ES-I3 (cell line): ENCODE results near the gene RAB30.

Experiments used
- H3K36me3 ChIP-seq: 2 replicates; pipeline ENCODE4 v1.6.1; 2013; ENCODE audit warnings: mild to moderate bottlenecking, low read length, control low read depth, moderate library complexity; ENCODE audit not compliant: insufficient read depth
- H3K4me1 ChIP-seq: 2 replicates; pipeline ENCODE4 v1.6.1; 2013; ENCODE audit warnings: mild to moderate bottlenecking, control low read depth, low read length; ENCODE audit not compliant: insufficient read depth
- H3K9ac ChIP-seq: 2 replicates; pipeline ENCODE4 v1.6.1; 2013; ENCODE audit warnings: low read depth, mild to moderate bottlenecking, low read length, moderate library complexity
- H3K9me3 ChIP-seq: 2 replicates; pipeline ENCODE4 v1.6.1; 2013; ENCODE audit warnings: mild to moderate bottlenecking, low read length, moderate library complexity; ENCODE audit not compliant: control insufficient read depth, insufficient read depth

The RAB30 gene

GRCh38 chr11:83037877-83038276 is 33.8 kb downstream of the RAB30 start:
- Histone ChIP-seq H3K9ac (no peak overlapping the region), H3K9me3 (no peaks in the 10 kb centered on the region), H3K36me3 (no peaks in the 10 kb centered on the region), H3K4me1 (peaks cover 10% of the 10 kb centered on the region)

- Histone ChIP-seq H3K4me1 (peaks cover 10% of the 10 kb centered on the region), H3K9me3 (no peaks in the 10 kb centered on the region), H3K36me3 (no peaks in the 10 kb centered on the region), H3K9ac (no peak overlapping the region)
These were observed 35.0 kb downstream of the RAB30 start for GRCh38 chr11:83036701-83037100.

GRCh38 chr11:83035070-83035854 is 36.4 kb downstream of the RAB30 start:
- no peaks in the 10 kb centered on the region for H3K9me3 ChIP-seq

GRCh38 chr11:83034673-83035014 is 37.1 kb downstream of the RAB30 start:
- H3K9ac ChIP-seq, result no peak overlapping the region
- no peaks in the 10 kb centered on the region for H3K9me3 ChIP-seq
- no peaks in the 10 kb centered on the region for H3K36me3 ChIP-seq
- H3K4me1 ChIP-seq, result peaks cover 10% of the 10 kb centered on the region

More at GRCh38 chr11:83035070-83035854, 36.4 kb downstream of the RAB30 start:
- Histone ChIP-seq H3K9ac (no peak overlapping the region), H3K4me1 (peaks cover 10% of the 10 kb centered on the region), H3K36me3 (no peaks in the 10 kb centered on the region)

- peaks cover 10% of the 10 kb centered on the region for H3K4me1 ChIP-seq
- H3K9ac ChIP-seq, result no peak overlapping the region
- no peaks in the 10 kb centered on the region for H3K9me3 ChIP-seq
- H3K36me3 ChIP-seq, result no peaks in the 10 kb centered on the region
These were observed 37.6 kb downstream of the RAB30 start for GRCh38 chr11:83033972-83034672.

GRCh38 chr11:83033371-83033770 is 38.3 kb downstream of the RAB30 start:
- H3K9me3 ChIP-seq, result no peaks in the 10 kb centered on the region
- H3K4me1 ChIP-seq, result peaks cover 10% of the 10 kb centered on the region
- H3K9ac ChIP-seq, result no peak overlapping the region
- no peaks in the 10 kb centered on the region for H3K36me3 ChIP-seq

- Histone ChIP-seq H3K4me1 (peaks cover 10% of the 10 kb centered on the region), H3K9ac (no peak overlapping the region), H3K36me3 (no peaks in the 10 kb centered on the region)
These were observed 40.6 kb downstream of the RAB30 start for GRCh38 chr11:83031127-83031526.

GRCh38 chr11:83027794-83028193 is 43.9 kb downstream of the RAB30 start:
- no peak overlapping the region for H3K9ac ChIP-seq

More at GRCh38 chr11:83031127-83031526, 40.6 kb downstream of the RAB30 start:
- H3K9me3 ChIP-seq, result no peaks in the 10 kb centered on the region

GRCh38 chr11:83027289-83027688 is 44.4 kb downstream of the RAB30 start:
- H3K36me3 ChIP-seq, result no peaks in the 10 kb centered on the region
- no peak overlapping the region for H3K9ac ChIP-seq
- no peaks in the 10 kb centered on the region for H3K9me3 ChIP-seq
- H3K4me1 ChIP-seq, result peaks cover 15% of the 10 kb centered on the region

More at GRCh38 chr11:83027794-83028193, 43.9 kb downstream of the RAB30 start:
- H3K9me3 ChIP-seq, result no peaks in the 10 kb centered on the region
- H3K36me3 ChIP-seq, result no peaks in the 10 kb centered on the region
- H3K4me1 ChIP-seq, result peaks cover 15% of the 10 kb centered on the region

GRCh38 chr11:83026229-83026628 is 45.5 kb downstream of the RAB30 start:
- H3K36me3 ChIP-seq, result no peaks in the 10 kb centered on the region
- no peak overlapping the region for H3K9ac ChIP-seq
- H3K9me3 ChIP-seq, result no peaks in the 10 kb centered on the region
- peaks cover 15% of the 10 kb centered on the region for H3K4me1 ChIP-seq

GRCh38 chr11:83025267-83025704 is 46.4 kb downstream of the RAB30 start:
- Histone ChIP-seq H3K36me3 (no peaks in the 10 kb centered on the region), H3K9ac (no peak overlapping the region), H3K9me3 (no peaks in the 10 kb centered on the region), H3K4me1 (peaks cover 15% of the 10 kb centered on the region)

GRCh38 chr11:83024270-83024854 is 47.3 kb downstream of the RAB30 start:
- H3K9ac ChIP-seq, result no peak overlapping the region
- H3K4me1 ChIP-seq, result peaks cover 15% of the 10 kb centered on the region
- no peaks in the 10 kb centered on the region for H3K36me3 ChIP-seq

GRCh38 chr11:83023410-83023809 is 48.3 kb downstream of the RAB30 start:
- no peaks in the 10 kb centered on the region for H3K9me3 ChIP-seq
- peaks cover 15% of the 10 kb centered on the region for H3K4me1 ChIP-seq
- no peaks in the 10 kb centered on the region for H3K36me3 ChIP-seq
- no peak overlapping the region for H3K9ac ChIP-seq

More at GRCh38 chr11:83024270-83024854, 47.3 kb downstream of the RAB30 start:
- no peaks in the 10 kb centered on the region for H3K9me3 ChIP-seq

GRCh38 chr11:83021780-83022125 is 49.9 kb downstream of the RAB30 start:
- Histone ChIP-seq H3K9ac (no peak overlapping the region), H3K9me3 (no peaks in the 10 kb centered on the region), H3K36me3 (no peaks in the 10 kb centered on the region), H3K4me1 (peaks cover 15% of the 10 kb centered on the region)
